BE2C (cell line): Measurements from ENCODE around the gene MXRA7.

Experiments
- DNase-seq: peaks from one replicate; pipeline ENCODE4 v3.0.0-alpha.2; 2020
- H3K27me3 ChIP-seq: fragments of 250-450 bp; sonication (Bioruptor Pico); 2 replicates; pipeline ENCODE4 v1.5.1; 2020; ENCODE audit warnings: mild to moderate bottlenecking
- H3K36me3 ChIP-seq: fragments of 250-450 bp; sonication (Bioruptor Pico); 2 replicates; pipeline ENCODE4 v1.5.1; 2020; ENCODE audit warnings: mild to moderate bottlenecking
- H3K4me1 ChIP-seq: fragments of 250-450 bp; sonication (Bioruptor Pico); 2 replicates; pipeline ENCODE4 v1.5.1; 2020
- H3K4me3 ChIP-seq: 2 replicates; pipeline ENCODE4 v1.5.1; 2011; ENCODE audit warnings: low read depth, low read length
- H3K9me3 ChIP-seq: fragments of 250-450 bp; sonication (Bioruptor Pico); 2 replicates; pipeline ENCODE4 v1.5.1; 2020
- CTCF ChIP-seq: IDR thresholded peaks from 2 replicates; pipeline ENCODE4 v1.5.1; 2012; ENCODE audit warnings: mild to moderate bottlenecking, low read depth, low read length

MXRA7 gene

GRCh38 chr17:76736349-76737081 lies 25.8 kb upstream of the MXRA7 start:
- peak; percentile 9 for TF ChIP-seq CTCF
- H3K4me3 ChIP-seq = peak overlapping the region; percentile 94
- peak; percentile 73 for DNase-seq
- no peaks in the 10 kb centered on the region for H3K9me3 ChIP-seq
- H3K4me1 ChIP-seq = peaks cover 5% of the 10 kb centered on the region; the same call in 1 of the 2 replicates
- H3K36me3 ChIP-seq = peaks cover 55% of the 10 kb centered on the region
- H3K27me3 ChIP-seq = no peaks in the 10 kb centered on the region

GRCh38 chr17:76735586-76736348 lies 25.0 kb upstream of the MXRA7 start:
- no peak; the same call in 1 of the 2 replicates for TF ChIP-seq CTCF
- peaks cover 5% of the 10 kb centered on the region; the same call in 1 of the 2 replicates for H3K4me1 ChIP-seq
- no peak for DNase-seq
- H3K9me3 ChIP-seq = no peaks in the 10 kb centered on the region
- no peaks in the 10 kb centered on the region for H3K27me3 ChIP-seq
- H3K4me3 ChIP-seq = peak overlapping the region; percentile 94
- peaks cover 61% of the 10 kb centered on the region for H3K36me3 ChIP-seq

- Histone ChIP-seq H3K9me3 (no peaks in the 10 kb centered on the region), H3K27me3 (no peaks in the 10 kb centered on the region), H3K4me3 (peak overlapping the region; percentile 94), H3K4me1 (peaks cover 5% of the 10 kb centered on the region; the same call in 1 of the 2 replicates), H3K36me3 (peaks cover 66% of the 10 kb centered on the region)
- no peak for DNase-seq
- no peak for TF ChIP-seq CTCF
These were observed 24.2 kb upstream of the MXRA7 start for GRCh38 chr17:76735006-76735405.

DNA sequence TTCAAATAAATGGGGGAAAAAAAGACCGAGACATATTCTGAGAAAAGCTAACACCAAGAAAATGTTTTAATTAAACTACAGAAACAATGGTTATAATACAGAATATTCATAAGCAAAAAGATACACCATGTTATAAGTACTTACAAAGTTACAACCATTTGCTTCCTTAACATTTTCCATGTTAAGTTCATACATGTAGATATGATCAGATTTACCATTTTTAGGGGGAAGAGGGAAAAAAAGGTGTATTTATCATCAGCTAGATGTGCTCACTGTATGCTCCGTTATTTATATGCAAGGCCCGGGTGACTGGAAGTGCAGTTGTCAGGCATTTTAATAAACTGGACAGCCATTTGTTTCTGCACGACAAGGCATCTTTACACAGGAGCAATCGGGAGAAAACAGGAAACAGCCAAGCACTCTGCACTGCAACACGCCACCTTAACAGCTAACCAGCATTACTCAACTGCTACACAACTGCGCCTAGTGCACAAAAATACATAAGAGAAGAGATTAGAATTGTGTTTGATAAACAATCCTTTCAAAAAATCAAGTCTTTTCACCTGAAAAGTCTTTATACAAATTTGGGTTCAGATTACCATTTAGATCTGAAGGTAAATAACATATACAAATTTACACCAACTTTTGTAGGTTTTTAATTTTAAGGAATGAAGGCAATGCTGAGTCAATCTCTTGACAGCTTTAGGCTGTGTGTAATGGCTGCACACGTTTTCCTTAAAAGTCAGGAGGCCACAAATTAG lies 23.5 kb upstream of the MXRA7 start:
- peak overlapping the region; percentile 94 for H3K4me3 ChIP-seq
- H3K9me3 ChIP-seq = no peaks in the 10 kb centered on the region
- DNase-seq = no peak
- no peak for TF ChIP-seq CTCF
- H3K27me3 ChIP-seq = no peaks in the 10 kb centered on the region
- H3K36me3 ChIP-seq = peaks cover 66% of the 10 kb centered on the region
- H3K4me1 ChIP-seq = peaks cover 5% of the 10 kb centered on the region

DNA sequence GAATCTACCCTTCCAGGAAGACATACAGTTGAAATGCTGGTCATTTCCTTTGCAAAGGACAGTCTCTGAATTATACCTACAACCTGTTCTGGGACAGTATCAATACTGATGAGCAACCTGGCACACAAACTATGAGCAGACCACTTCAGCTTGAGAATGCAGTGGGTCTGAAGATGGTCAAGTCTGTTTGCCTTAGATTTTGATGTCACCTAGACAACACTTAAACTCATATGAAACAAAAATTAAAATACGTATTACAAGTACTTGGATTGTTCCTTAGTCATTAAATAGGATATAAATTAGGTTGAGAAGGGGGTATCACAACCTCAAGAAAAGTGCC lies 22.8 kb upstream of the MXRA7 start:
- peak overlapping the region; percentile 94 for H3K4me3 ChIP-seq

More for the DNA sequence above, 22.8 kb upstream of the MXRA7 start:
- Histone ChIP-seq H3K36me3 (peaks cover 66% of the 10 kb centered on the region), H3K27me3 (no peaks in the 10 kb centered on the region), H3K9me3 (no peaks in the 10 kb centered on the region), H3K4me1 (peaks cover 5% of the 10 kb centered on the region)
- no peak for DNase-seq
- no peak for TF ChIP-seq CTCF
